Measurements from ENCODE around the gene EIF5B. TPM values are rescaled to one million over a fixed set of nuclear protein-coding genes. Genes with fewer than 3 reads are reported as not detected.
"Not testable (repeated sequence)": the region's sequence is repeated elsewhere in the genome, so short reads cannot be mapped to it uniquely, and the experiment has no call there.

The EIF5B gene
- 22.6 and 37.3 TPM in 2 replicates for total RNA-seq (2014; rRNA removed; shearing (Covaris generic))
- 17.0 and 17.5 TPM in 2 replicates for polyA plus RNA-seq (2015; cell fraction: cytosol; rRNA removed)
- polyA plus RNA-seq (2015; cell fraction: nucleus; rRNA removed): 40.3 and 44.0 TPM in 2 replicates

- peak; percentile 94 for DNase-seq (ENCODE audit: low read depth)
Measured at GRCh38 chr2:99337113-99338028, at the start of gene EIF5B. Gene EIF5B, plus strand, starts transcription at chr2:99337389. Its CDS starts 166 bp downstream, at chr2:99337555.

GRCh38 chr2:99297994-99298393, 39.2 kb upstream of the EIF5B start:
- DNase-seq (ENCODE audit: low read depth): no peak

- no peak for DNase-seq (ENCODE audit: low read depth)
Measured at GRCh38 chr2:99299580-99299979, 37.6 kb upstream of the EIF5B start.

GRCh38 chr2:99301097-99301496, 36.1 kb upstream of the EIF5B start, which contains the start of gene LYG1:
Gene LYG1, minus strand, starts transcription at chr2:99301197. Its CDS starts 5,527 bp downstream, at chr2:99295670.
- not testable (repeated sequence) for DNase-seq (ENCODE audit: low read depth)

- DNase-seq (ENCODE audit: low read depth): no peak
Measured at GRCh38 chr2:99317161-99317872, 19.9 kb upstream of the EIF5B start.

- not testable (repeated sequence) for DNase-seq (ENCODE audit: low read depth)
Measured at GRCh38 chr2:99317873-99318200, 19.4 kb upstream of the EIF5B start.

- DNase-seq (ENCODE audit: low read depth): no peak
Measured at GRCh38 chr2:99325384-99325783, 11.8 kb upstream of the EIF5B start.

GRCh38 chr2:99335911-99336803, 1.0 kb upstream of the EIF5B start, which contains the start of gene TXNDC9:
Gene TXNDC9, minus strand, starts transcription at chr2:99336333. Its CDS starts 3,123 bp downstream, at chr2:99333210.
- DNase-seq (ENCODE audit: low read depth): peak; percentile 99

GRCh38 chr2:99336804-99337112, 431 bp upstream of the EIF5B start:
- no peak for DNase-seq (ENCODE audit: low read depth)

- no peak for DNase-seq (ENCODE audit: low read depth)
Measured at GRCh38 chr2:99338029-99338585, 918 bp downstream of the EIF5B start.

GRCh38 chr2:99340669-99341236, 3.6 kb downstream of the EIF5B start:
- no peak for DNase-seq (ENCODE audit: low read depth)

GRCh38 chr2:99342536-99342935, 5.3 kb downstream of the EIF5B start:
- no peak for DNase-seq (ENCODE audit: low read depth)

GRCh38 chr2:99345446-99345845, 8.3 kb downstream of the EIF5B start:
- not testable (repeated sequence) for DNase-seq (ENCODE audit: low read depth)

- DNase-seq (ENCODE audit: low read depth): no peak
Measured at GRCh38 chr2:99346218-99346617, 9.0 kb downstream of the EIF5B start.

- DNase-seq (ENCODE audit: low read depth): no peak
Measured at GRCh38 chr2:99348173-99348572, 11.0 kb downstream of the EIF5B start.

GRCh38 chr2:99350194-99350593, 13.0 kb downstream of the EIF5B start:
- no peak for DNase-seq (ENCODE audit: low read depth)

- no peak for DNase-seq (ENCODE audit: low read depth)
Measured at GRCh38 chr2:99354070-99354469, 16.9 kb downstream of the EIF5B start.

GRCh38 chr2:99354825-99355224, 17.6 kb downstream of the EIF5B start:
- not testable (repeated sequence) for DNase-seq (ENCODE audit: low read depth)

GRCh38 chr2:99356853-99357252, 19.7 kb downstream of the EIF5B start:
- DNase-seq (ENCODE audit: low read depth): no peak

GRCh38 chr2:99365661-99366060, 28.5 kb downstream of the EIF5B start:
- no peak for DNase-seq (ENCODE audit: low read depth)

All from HT1080 (cell line).